CD4-positive, alpha-beta memory T cell (primary cell): Measurements from ENCODE around the gene PALLD. TPM values are rescaled to one million over a fixed set of nuclear protein-coding genes. Genes with fewer than 3 reads are reported as not detected.

Experiments
- CTCF ChIA-PET: fragments of 350-600 bp; sonication (Branson Sonifier 250); formaldehyde crosslinking; loops from one replicate; lab custom pipeline; 2021; ENCODE audit warnings: inconsistent platforms; ENCODE audit not compliant: partially characterized antibody; lab: Charles Lee
- POLR2A ChIA-PET: fragments of 350-600 bp; sonication (Branson Sonifier 250); formaldehyde crosslinking; loops from one replicate; lab custom pipeline; 2021; ENCODE audit not compliant: partially characterized antibody; lab: Charles Lee
- DNase-seq, 5 donors: peaks; one replicate each; pipeline versions ENCODE4 v3.0.0 to v3.0.0-alpha.2; 2020 to 2022; ENCODE audit warnings: mixed read lengths in 1 of 5
- H3K27ac ChIP-seq: one replicate; pipeline ENCODE4 v1.7.0; 2013; ENCODE audit warnings: low read depth, low read length
- H3K27me3 ChIP-seq: 2 replicates; pipeline ENCODE4 v1.7.0; 2013; ENCODE audit warnings: mild to moderate bottlenecking, low read length, moderate library complexity; ENCODE audit not compliant: insufficient read depth
- H3K36me3 ChIP-seq: 2 replicates; pipeline ENCODE4 v1.7.0; 2013; ENCODE audit warnings: mild to moderate bottlenecking, low read length, moderate library complexity; ENCODE audit not compliant: insufficient read depth
- H3K4me1 ChIP-seq: 2 replicates; pipeline ENCODE4 v1.7.0; 2013; ENCODE audit warnings: mild to moderate bottlenecking, low read length, moderate library complexity; ENCODE audit not compliant: insufficient read depth
- H3K4me3 ChIP-seq, 2 donors: one replicate each; pipeline ENCODE4 v1.7.0; 2013; ENCODE audit warnings: low read length in 2 of 2, mild to moderate bottlenecking in 1 of 2
- H3K9me3 ChIP-seq, 2 donors: one replicate each; pipeline ENCODE4 v1.7.0; 2013; ENCODE audit warnings: low read length in 2 of 2, control low read depth in 1 of 2; ENCODE audit not compliant: control insufficient read depth in 1 of 2
- H3K27ac Mint-ChIP-seq, 7 donors: one replicate each; pipeline ENCODE4 v1.8.0; 2020 to 2021; ENCODE audit warnings: mixed read lengths in 7 of 7, mild to moderate bottlenecking in 6 of 7, inconsistent platforms in 3 of 7, moderate library complexity in 3 of 7
- H3K27me3 Mint-ChIP-seq, 2 donors: one replicate each; pipeline ENCODE4 v1.8.0; 2020 to 2021; ENCODE audit warnings: mixed read lengths in 2 of 2
- H3K36me3 Mint-ChIP-seq, 2 donors: one replicate each; pipeline ENCODE4 v1.8.0; 2020 to 2021; ENCODE audit warnings: mixed read lengths in 2 of 2, inconsistent platforms in 1 of 2, mild to moderate bottlenecking in 1 of 2
- H3K4me1 Mint-ChIP-seq, 4 donors: one replicate each; pipeline ENCODE4 v1.8.0; 2020 to 2021; ENCODE audit warnings: mixed read lengths in 4 of 4, mild to moderate bottlenecking in 1 of 4
- H3K4me3 Mint-ChIP-seq, 8 donors: one replicate each; pipeline ENCODE4 v1.8.0; 2020 to 2021; ENCODE audit warnings: mixed read lengths in 8 of 8, mild to moderate bottlenecking in 7 of 8, moderate library complexity in 6 of 8, inconsistent platforms in 3 of 8
- H3K9me3 Mint-ChIP-seq, 8 donors: one replicate each; pipeline ENCODE4 v1.8.0; 2020 to 2021; ENCODE audit warnings: mixed read lengths in 8 of 8, mild to moderate bottlenecking in 5 of 8, inconsistent platforms in 3 of 8, moderate library complexity in 1 of 8
- intact Hi-C: fragments of 100-400 bp; cut with micrococcal nuclease; formaldehyde crosslinking; loops from one replicate; pipeline ENCODE4 v1.15.1; 2023
- polyA plus RNA-seq, 2 donors: library from polyadenylated mRNA; unstranded; fragments of 300-500 nt; fragmentation: Illumina TruSeq; gene quantifications; one replicate each; pipeline ENCODE4 v1.2.3, GENCODE V29; 2021
- total RNA-seq, 2 experiments: library from RNA; stranded (reverse); gene quantifications; one replicate each; pipeline ENCODE4 v1.2.3, GENCODE V29; 2021

Gene PALLD
- total and polyA plus RNA-seq, 4 experiments from 2014 or later: 0.55 to 1.4 (median 1.0) TPM; not detected in 1

GRCh38 chr4:168755598-168756477 is 259.0 kb downstream of the PALLD start:
- CTCF ChIA-PET: no interaction called here
- no peaks in the 10 kb centered on the region for H3K9me3 ChIP-seq
- Mint-ChIP-seq H3K27me3 (peaks cover 0 to 1% of the 10 kb centered on the region in 2 donors), H3K4me1 (peaks cover 0 to 7% (median 2%) of the 10 kb centered on the region in 4 donors), H3K4me3 (no peak overlapping the region), H3K9me3 (peaks cover 0 to 4% (median 0%) of the 10 kb centered on the region in 8 donors), H3K36me3 (no peaks in the 10 kb centered on the region), H3K27ac (no peak overlapping the region)
- no peak for DNase-seq
- POLR2A ChIA-PET: no interaction called here
- H3K27me3 ChIP-seq: no peaks in the 10 kb centered on the region
- no peaks in the 10 kb centered on the region for H3K4me1 ChIP-seq
- intact Hi-C loops: no loop called here
- no peak overlapping the region for H3K27ac ChIP-seq
- no peaks in the 10 kb centered on the region for H3K36me3 ChIP-seq
- no peak overlapping the region for H3K4me3 ChIP-seq

- Histone ChIP-seq H3K27ac (no peak overlapping the region), H3K4me1 (no peaks in the 10 kb centered on the region), H3K9me3 (no peaks in the 10 kb centered on the region), H3K27me3 (no peaks in the 10 kb centered on the region), H3K36me3 (no peaks in the 10 kb centered on the region), H3K4me3 (no peak overlapping the region)
- DNase-seq: no peak
- Mint-ChIP-seq H3K36me3 (no peaks in the 10 kb centered on the region), H3K4me3 (no peak overlapping the region), H3K27ac (no peak overlapping the region), H3K9me3 (peaks cover 0 to 4% (median 0%) of the 10 kb centered on the region in 8 donors), H3K4me1 (peaks cover 0 to 7% (median 2%) of the 10 kb centered on the region in 4 donors), H3K27me3 (peaks cover 0 to 1% of the 10 kb centered on the region in 2 donors)
- CTCF ChIA-PET: no interaction called here
- POLR2A ChIA-PET: no interaction called here
- intact Hi-C loops: no loop called here
Measured at GRCh38 chr4:168757500-168757899, 260.6 kb downstream of the PALLD start.

- H3K27me3 ChIP-seq: no peaks in the 10 kb centered on the region
- no peak overlapping the region for H3K4me3 ChIP-seq
- H3K36me3 ChIP-seq: no peaks in the 10 kb centered on the region
- CTCF ChIA-PET: no interaction called here
- Mint-ChIP-seq H3K4me1 (peaks cover 0 to 7% (median 2%) of the 10 kb centered on the region in 4 donors), H3K9me3 (peaks cover 0 to 4% (median 0%) of the 10 kb centered on the region in 8 donors), H3K4me3 (no peak overlapping the region), H3K36me3 (no peaks in the 10 kb centered on the region), H3K27ac (no peak overlapping the region), H3K27me3 (peaks cover 0 to 1% of the 10 kb centered on the region in 2 donors)
- POLR2A ChIA-PET: no interaction called here
- DNase-seq: no peak
- no peaks in the 10 kb centered on the region for H3K4me1 ChIP-seq
- intact Hi-C loops: no loop called here
- no peaks in the 10 kb centered on the region for H3K9me3 ChIP-seq
- H3K27ac ChIP-seq: no peak overlapping the region
Measured at GRCh38 chr4:168758351-168758876, 261.6 kb downstream of the PALLD start.

GRCh38 chr4:168759321-168759720 is 262.5 kb downstream of the PALLD start:
- Histone ChIP-seq H3K27ac (no peak overlapping the region), H3K36me3 (no peaks in the 10 kb centered on the region), H3K4me3 (no peak overlapping the region), H3K9me3 (no peaks in the 10 kb centered on the region), H3K4me1 (no peaks in the 10 kb centered on the region), H3K27me3 (no peaks in the 10 kb centered on the region)
- no peak for DNase-seq
- CTCF ChIA-PET: no interaction called here
- Mint-ChIP-seq H3K9me3 (peaks cover 0 to 4% (median 0%) of the 10 kb centered on the region in 8 donors), H3K4me1 (peaks cover 0 to 7% (median 2%) of the 10 kb centered on the region in 4 donors), H3K4me3 (peak overlapping the region in 1 of 8 donors; percentile 57), H3K27ac (no peak overlapping the region), H3K27me3 (peaks cover 0 to 1% of the 10 kb centered on the region in 2 donors), H3K36me3 (no peaks in the 10 kb centered on the region)
- intact Hi-C loops: no loop called here
- POLR2A ChIA-PET: no interaction called here

- peaks cover 0 to 4% (median 0%) of the 10 kb centered on the region in 8 donors for H3K9me3 Mint-ChIP-seq
- intact Hi-C loops: no loop called here
Measured at GRCh38 chr4:168759959-168760527, 263.2 kb downstream of the PALLD start.

GRCh38 chr4:168761066-168761465 is 264.2 kb downstream of the PALLD start:
- no peak overlapping the region for H3K27ac Mint-ChIP-seq

More at GRCh38 chr4:168759959-168760527, 263.2 kb downstream of the PALLD start:
- no peak overlapping the region for H3K4me3 Mint-ChIP-seq
- no peaks in the 10 kb centered on the region for H3K36me3 Mint-ChIP-seq
- Histone ChIP-seq H3K27me3 (no peaks in the 10 kb centered on the region), H3K4me3 (no peak overlapping the region), H3K27ac (no peak overlapping the region), H3K36me3 (no peaks in the 10 kb centered on the region), H3K9me3 (no peaks in the 10 kb centered on the region), H3K4me1 (no peaks in the 10 kb centered on the region)
- peak overlapping the region in 1 of 7 donors; percentile 37 for H3K27ac Mint-ChIP-seq
- POLR2A ChIA-PET: no interaction called here
- peaks cover 0 to 7% (median 2%) of the 10 kb centered on the region in 4 donors for H3K4me1 Mint-ChIP-seq
- CTCF ChIA-PET: no interaction called here
- DNase-seq: no peak
- H3K27me3 Mint-ChIP-seq: peaks cover 0 to 1% of the 10 kb centered on the region in 2 donors

GRCh38 chr4:168765322-168765721 is 268.5 kb downstream of the PALLD start:
- Mint-ChIP-seq H3K27me3 (no peaks in the 10 kb centered on the region), H3K4me1 (no peaks in the 10 kb centered on the region), H3K9me3 (peaks cover 0 to 4% (median 0%) of the 10 kb centered on the region in 8 donors), H3K36me3 (no peaks in the 10 kb centered on the region), H3K27ac (no peak overlapping the region), H3K4me3 (no peak overlapping the region)
- no peak for DNase-seq
- no peaks in the 10 kb centered on the region for H3K36me3 ChIP-seq
- no peaks in the 10 kb centered on the region for H3K9me3 ChIP-seq
- no peaks in the 10 kb centered on the region for H3K27me3 ChIP-seq
- H3K4me3 ChIP-seq: no peak overlapping the region
- H3K27ac ChIP-seq: no peak overlapping the region
- intact Hi-C loops: no loop called here
- ChIA-PET CTCF (no interaction called here), POLR2A (no interaction called here)
- no peaks in the 10 kb centered on the region for H3K4me1 ChIP-seq

More at GRCh38 chr4:168761066-168761465, 264.2 kb downstream of the PALLD start:
- peaks cover 0 to 1% of the 10 kb centered on the region in 2 donors for H3K27me3 Mint-ChIP-seq
- intact Hi-C loops: no loop called here
- ChIA-PET CTCF (no interaction called here), POLR2A (no interaction called here)
- no peaks in the 10 kb centered on the region for H3K36me3 Mint-ChIP-seq
- no peak overlapping the region for H3K4me3 Mint-ChIP-seq
- H3K4me1 ChIP-seq: no peaks in the 10 kb centered on the region
- H3K4me1 Mint-ChIP-seq: peaks cover 0 to 7% (median 2%) of the 10 kb centered on the region in 4 donors
- no peaks in the 10 kb centered on the region for H3K9me3 ChIP-seq
- no peak for DNase-seq
- no peaks in the 10 kb centered on the region for H3K27me3 ChIP-seq
- H3K9me3 Mint-ChIP-seq: peaks cover 0 to 4% (median 0%) of the 10 kb centered on the region in 8 donors
- no peaks in the 10 kb centered on the region for H3K36me3 ChIP-seq
- no peak overlapping the region for H3K27ac ChIP-seq
- no peak overlapping the region for H3K4me3 ChIP-seq
